B cell (primary cell): ENCODE results near the gene ZNF558. TPM values are rescaled to one million over a fixed set of nuclear protein-coding genes. Genes with fewer than 3 reads are reported as not detected.

Experiments used
- ATAC-seq: fragments of 200-7000 bp; cut with Tn5 transposase; one replicate; pipeline ENCODE4 v1.10.0; 2021; ENCODE audit warnings: low read depth, mild to moderate bottlenecking, moderate number of reproducible peaks, moderate library complexity
- CTCF ChIA-PET: fragments of 350-600 bp; sonication (Branson Sonifier 250); formaldehyde crosslinking; loops from one replicate; lab custom pipeline; 2021; ENCODE audit warnings: antibody characterized with exemption, inconsistent platforms; lab: Charles Lee
- POLR2A ChIA-PET: fragments of 350-600 bp; sonication (Branson Sonifier 250); formaldehyde crosslinking; loops from one replicate; lab custom pipeline; 2021; ENCODE audit warnings: antibody characterized with exemption; lab: Charles Lee
- DNase-seq: peaks from one replicate; pipeline ENCODE4 v3.0.0; 2013
- H2AFZ ChIP-seq: 2 replicates; pipeline ENCODE4 v1.6.1; 2012; ENCODE audit warnings: mild to moderate bottlenecking, low read depth, low read length; ENCODE audit not compliant: insufficient read depth, poor library complexity, severe bottlenecking
- H3K27ac ChIP-seq, 2 donors: 1 replicate in 1 of 2; 2 replicates in 1 of 2; pipeline ENCODE4 v1.5.1; 2012 to 2013; ENCODE audit warnings: low read length in 2 of 2, mild to moderate bottlenecking in 2 of 2, moderate library complexity in 1 of 2
- H3K27me3 ChIP-seq, 4 experiments: fragments of 200-600 bp in 1 of 4; sonication (generic) in 1 of 4; replicated peaks in 1 of 4; 1 replicate in 2 of 4; 2 replicates in 2 of 4; pipeline versions ENCODE4 v1.6.1 to v1.7.0; 2013 to 2016; ENCODE audit warnings: low read length in 3 of 4, mild to moderate bottlenecking in 2 of 4, mixed read lengths in 1 of 4, moderate library complexity in 1 of 4; ENCODE audit not compliant: insufficient read depth in 4 of 4, control insufficient read depth in 3 of 4; ENCODE audit errors: control extremely low read depth in 1 of 4
- H3K36me3 ChIP-seq, 2 experiments: replicated peaks in 1 of 2; 1 replicate in 1 of 2; 2 replicates in 1 of 2; pipeline versions ENCODE4 v1.6.1 to v1.7.1; 2013; ENCODE audit warnings: low read length in 1 of 2; ENCODE audit not compliant: insufficient read depth in 2 of 2, control insufficient read depth in 1 of 2; ENCODE audit errors: control extremely low read depth in 1 of 2, extremely low read depth in 1 of 2
- H3K4me1 ChIP-seq, 2 donors: fragments of 200-600 bp in 1 of 2; sonication (generic) in 1 of 2; 1 replicate in 1 of 2; 2 replicates in 1 of 2; pipeline versions ENCODE4 v1.5.1 to v1.6.1; 2013 to 2017; ENCODE audit warnings: low read length in 2 of 2; ENCODE audit not compliant: control insufficient read depth in 2 of 2, insufficient read depth in 2 of 2
- H3K4me2 ChIP-seq: replicated peaks from 2 replicates; pipeline ENCODE3; 2012; ENCODE audit warnings: mild to moderate bottlenecking, low read depth, low read length; ENCODE audit not compliant: poor library complexity, severe bottlenecking
- H3K4me3 ChIP-seq, 5 experiments: fragments of 200-600 bp in 1 of 5; sonication (generic) in 1 of 5; 1 replicate in 3 of 5; 2 replicates in 2 of 5; pipeline versions ENCODE4 v1.5.1 to v1.7.0; 2011 to 2016; ENCODE audit warnings: low read length in 4 of 5, mild to moderate bottlenecking in 4 of 5, low read depth in 2 of 5, control low read depth in 1 of 5, moderate library complexity in 1 of 5; ENCODE audit not compliant: insufficient read depth in 1 of 5; ENCODE audit errors: control extremely low read depth in 1 of 5, extremely low read depth in 1 of 5
- H3K79me2 ChIP-seq: fragments of 200-600 bp; sonication (generic); one replicate; pipeline ENCODE4 v1.6.0; 2016; ENCODE audit warnings: low read length; ENCODE audit not compliant: control insufficient read depth, insufficient read depth
- H3K9ac ChIP-seq: fragments of 200-600 bp; sonication (generic); 2 replicates; pipeline ENCODE4 v1.6.1; 2017; ENCODE audit warnings: mild to moderate bottlenecking, low read length, moderate library complexity
- H3K9me3 ChIP-seq, 3 donors: one replicate each; pipeline versions ENCODE4 v1.6.1 to v1.7.1; 2013; ENCODE audit warnings: low read length in 2 of 3; ENCODE audit not compliant: control insufficient read depth in 2 of 3, insufficient read depth in 1 of 3; ENCODE audit errors: control extremely low read depth in 1 of 3
- H4K20me1 ChIP-seq: 2 replicates; pipeline ENCODE4 v1.6.0; 2012; ENCODE audit warnings: mild to moderate bottlenecking, low read length; ENCODE audit not compliant: insufficient read depth, control insufficient read depth, poor library complexity, severe bottlenecking
- H3K27ac Mint-ChIP-seq: one replicate; pipeline ENCODE4 v1.8.0; 2021; ENCODE audit warnings: mixed read lengths
- H3K27me3 Mint-ChIP-seq: one replicate; pipeline ENCODE4 v1.8.0; 2021; ENCODE audit warnings: mixed read lengths
- H3K4me1 Mint-ChIP-seq: one replicate; pipeline ENCODE4 v1.8.0; 2021; ENCODE audit warnings: mixed read lengths
- H3K4me3 Mint-ChIP-seq: one replicate; pipeline ENCODE4 v1.8.0; 2021; ENCODE audit warnings: mixed read lengths
- H3K9me3 Mint-ChIP-seq: one replicate; pipeline ENCODE4 v1.8.0; 2022; ENCODE audit warnings: mixed read lengths; ENCODE audit not compliant: insufficient read depth
- EZH2 ChIP-seq: IDR thresholded peaks from 2 replicates; pipeline ENCODE4 v1.6.1; 2012; ENCODE audit warnings: borderline replicate concordance, low read depth, mild to moderate bottlenecking, moderate library complexity, low read length; ENCODE audit not compliant: insufficient read depth, poor library complexity, severe bottlenecking
- WGBS: methylation state at CpG from one replicate; pipeline ENCODE4 v1.1.5; 2013; ENCODE audit warnings: missing lambda C conversion rate; ENCODE audit not compliant: insufficient coverage; 5-methylcytosine and 5-hydroxymethylcytosine counted together
- intact Hi-C: fragments of 100-400 bp; cut with micrococcal nuclease; formaldehyde crosslinking; loops from one replicate; pipeline ENCODE4 v1.10.0; 2022
- polyA plus RNA-seq: library from polyadenylated mRNA; depleted of rRNA; stranded (reverse); fragments of >200 nt; gene quantifications from 2 replicates; pipeline ENCODE4 v1.2.3, GENCODE V29; 2012
- total RNA-seq, 2 donors: library from RNA; stranded (reverse); fragments of 120-200 nt in 1 of 2; gene quantifications; 1 replicate in 1 of 2; 2 replicates in 1 of 2; pipeline versions ENCODE4 v1.2.3 to v1.2.4, GENCODE V29; 2013 to 2022
- TF ChIP-seq, protein P1 (sequence below): fragments of 200-600 bp; IDR thresholded peaks from one replicate; pipeline ENCODE4 v1.8.0; 2022; ENCODE audit warnings: antibody characterized with exemption, mild to moderate bottlenecking

The ZNF558 gene
- total and polyA plus RNA-seq, 2 donors (not counting 1 experiment from before 2014, with no cell fraction given) = 28.8 to 29.8 TPM

- H3K79me2 ChIP-seq = no peaks in the 10 kb centered on the region
- ATAC-seq (no peak), DNase-seq (no peak)
- Mint-ChIP-seq H3K4me1 (no peaks in the 10 kb centered on the region), H3K9me3 (peaks cover 3% of the 10 kb centered on the region), H3K27me3 (peaks cover 19% of the 10 kb centered on the region), H3K27ac (no peak overlapping the region), H3K4me3 (no peak overlapping the region)
- H3K9me3 ChIP-seq = peaks cover 0 to 3% (median 0%) of the 10 kb centered on the region in 3 donors
- 92% methylated on average over 5 of the region's 5 CpGs for WGBS
- H3K27ac ChIP-seq = no peak overlapping the region
- H3K36me3 ChIP-seq = no peaks in the 10 kb centered on the region
- CTCF ChIA-PET = no interaction called here
- H3K27me3 ChIP-seq = peaks cover 0 to 3% (median 0%) of the 10 kb centered on the region in 4 experiments
- no peak overlapping the region for H3K4me3 ChIP-seq
- H3K4me2 ChIP-seq = no peak overlapping the region
- H4K20me1 ChIP-seq = no peaks in the 10 kb centered on the region
- no peaks in the 10 kb centered on the region for H3K4me1 ChIP-seq
- H2AFZ ChIP-seq = no peak overlapping the region
- TF ChIP-seq EZH2 = no peak
- TF ChIP-seq, protein P1, sequence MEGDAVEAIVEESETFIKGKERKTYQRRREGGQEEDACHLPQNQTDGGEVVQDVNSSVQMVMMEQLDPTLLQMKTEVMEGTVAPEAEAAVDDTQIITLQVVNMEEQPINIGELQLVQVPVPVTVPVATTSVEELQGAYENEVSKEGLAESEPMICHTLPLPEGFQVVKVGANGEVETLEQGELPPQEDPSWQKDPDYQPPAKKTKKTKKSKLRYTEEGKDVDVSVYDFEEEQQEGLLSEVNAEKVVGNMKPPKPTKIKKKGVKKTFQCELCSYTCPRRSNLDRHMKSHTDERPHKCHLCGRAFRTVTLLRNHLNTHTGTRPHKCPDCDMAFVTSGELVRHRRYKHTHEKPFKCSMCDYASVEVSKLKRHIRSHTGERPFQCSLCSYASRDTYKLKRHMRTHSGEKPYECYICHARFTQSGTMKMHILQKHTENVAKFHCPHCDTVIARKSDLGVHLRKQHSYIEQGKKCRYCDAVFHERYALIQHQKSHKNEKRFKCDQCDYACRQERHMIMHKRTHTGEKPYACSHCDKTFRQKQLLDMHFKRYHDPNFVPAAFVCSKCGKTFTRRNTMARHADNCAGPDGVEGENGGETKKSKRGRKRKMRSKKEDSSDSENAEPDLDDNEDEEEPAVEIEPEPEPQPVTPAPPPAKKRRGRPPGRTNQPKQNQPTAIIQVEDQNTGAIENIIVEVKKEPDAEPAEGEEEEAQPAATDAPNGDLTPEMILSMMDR = no peak
- POLR2A ChIA-PET = no interaction called here
- no peak overlapping the region for H3K9ac ChIP-seq
- intact Hi-C loops = no loop called here
Measured at GRCh38 chr19:8840708-8841107, 8.6 kb upstream of the ZNF558 start.

- H3K27me3 ChIP-seq = peaks cover 0 to 3% (median 0%) of the 10 kb centered on the region in 4 experiments
- no peak overlapping the region for H3K27ac Mint-ChIP-seq
- WGBS = no CpG with 5 or more reads among the region's 3 CpGs
- TF ChIP-seq, protein P1 = no peak
- no peak for TF ChIP-seq EZH2
- ATAC-seq (no peak), DNase-seq (no peak)
- no peaks in the 10 kb centered on the region for H3K79me2 ChIP-seq
- peaks cover 16% of the 10 kb centered on the region for H3K27me3 Mint-ChIP-seq
- no peak overlapping the region for H3K4me3 Mint-ChIP-seq
- H3K9me3 ChIP-seq = peaks cover 0 to 13% (median 1%) of the 10 kb centered on the region in 3 donors
- intact Hi-C loops = no loop called here
- H3K9ac ChIP-seq = no peak overlapping the region
- peaks cover 7 to 16% of the 10 kb centered on the region in 2 donors for H3K4me1 ChIP-seq
- H4K20me1 ChIP-seq = no peaks in the 10 kb centered on the region
- H3K4me3 ChIP-seq = no peak overlapping the region
- H3K4me2 ChIP-seq = no peak overlapping the region
- no peaks in the 10 kb centered on the region for H3K36me3 ChIP-seq
- H2AFZ ChIP-seq = no peak overlapping the region
- ChIA-PET CTCF (no interaction called here), POLR2A (no interaction called here)
- peaks cover 3% of the 10 kb centered on the region for H3K9me3 Mint-ChIP-seq
- H3K27ac ChIP-seq = no peak overlapping the region
- H3K4me1 Mint-ChIP-seq = peaks cover 15% of the 10 kb centered on the region
Measured at GRCh38 chr19:8835877-8836276, 3.8 kb upstream of the ZNF558 start.
